DMS79 (cell line): ENCODE measurements around the gene SEC63.
"Not testable (repeated sequence)": the region's sequence is repeated elsewhere in the genome, so short reads cannot be mapped to it uniquely, and the experiment has no call there.

Experiments
- DNase-seq: peaks from one replicate; lab custom pipeline; 2025; lab: John Stamatoyannopoulos, UW

The SEC63 gene

GRCh38 chr6:107973594-107973993 lies 15.6 kb upstream of the SEC63 start:
- no peak for DNase-seq

GRCh38 chr6:107972413-107973096 lies 14.5 kb upstream of the SEC63 start:
- no peak for DNase-seq

- DNase-seq, result no peak
Observed at GRCh38 chr6:107971181-107971580, 13.2 kb upstream of the SEC63 start.

- no peak for DNase-seq
Observed at GRCh38 chr6:107970255-107970654, 12.2 kb upstream of the SEC63 start.

GRCh38 chr6:107968081-107968480 lies 10.1 kb upstream of the SEC63 start:
- no peak for DNase-seq

- no peak for DNase-seq
Observed at GRCh38 chr6:107965746-107966145, 7.7 kb upstream of the SEC63 start.

- no peak for DNase-seq
Observed at GRCh38 chr6:107962723-107963122, 4.7 kb upstream of the SEC63 start.

- DNase-seq, result no peak
Observed at GRCh38 chr6:107959392-107959791, 1.4 kb upstream of the SEC63 start.

- not testable (repeated sequence) for DNase-seq
Observed at GRCh38 chr6:107958689-107959362, 818 bp upstream of the SEC63 start.

- DNase-seq, result no peak
Observed at GRCh38 chr6:107957308-107957908, 600 bp downstream of the SEC63 start.

GRCh38 chr6:107956586-107957307 lies 1.3 kb downstream of the SEC63 start:
- no peak for DNase-seq

- no peak for DNase-seq
Observed at GRCh38 chr6:107956181-107956580, 1.8 kb downstream of the SEC63 start.

GRCh38 chr6:107953858-107954414 lies 4.1 kb downstream of the SEC63 start:
- DNase-seq, result not testable (repeated sequence)

GRCh38 chr6:107943626-107944439 lies 14.2 kb downstream of the SEC63 start:
- no peak for DNase-seq

- DNase-seq, result no peak
Observed at GRCh38 chr6:107942142-107942541, 15.9 kb downstream of the SEC63 start.

GRCh38 chr6:107941627-107942026 lies 16.4 kb downstream of the SEC63 start:
- DNase-seq, result peak; percentile 66

- no peak for DNase-seq
Observed at GRCh38 chr6:107941199-107941598, 16.8 kb downstream of the SEC63 start.

- not testable (repeated sequence) for DNase-seq
Observed at GRCh38 chr6:107936910-107937292, 21.1 kb downstream of the SEC63 start.

GRCh38 chr6:107936162-107936909 lies 21.7 kb downstream of the SEC63 start:
- no peak for DNase-seq

GRCh38 chr6:107934229-107934628 lies 23.8 kb downstream of the SEC63 start:
- DNase-seq, result not testable (repeated sequence)

GRCh38 chr6:107932580-107932979 lies 25.4 kb downstream of the SEC63 start:
- DNase-seq, result no peak
